K562 (cell line): ENCODE results near the gene ZNF750. TPM values are rescaled to one million over a fixed set of nuclear protein-coding genes. Genes with fewer than 3 reads are reported as not detected.

ENCODE experiments used
- ATAC-seq: fragments of 200-7000 bp; cut with Tn5 transposase; 3 replicates; pipeline ENCODE4 v1.9.1; 2020; ENCODE audit warnings: moderate library complexity
- BruUV-seq: library from RNA; stranded (reverse); fragments of 400-500 nt; replicated peaks from 2 replicates; lab custom pipeline; 2021; lab: Mats Ljungman, UMichigan
- CTCF ChIA-PET: fragments of 300-600 bp; formaldehyde crosslinking; extraction: SDS; loops from one replicate; lab custom pipeline; 2021; ENCODE audit warnings: low intra/inter-chr PET ratio; lab: Yijun Ruan, JAX
- POLR2A ChIA-PET: fragments of 300-600, 350-650 bp; sonication (Branson Sonifier 250); formaldehyde crosslinking; extraction: SDS; loops from one replicate; lab custom pipeline; 2021; ENCODE audit warnings: antibody characterized with exemption, inconsistent platforms; lab: Yijun Ruan, JAX
- DNase-seq, 4 experiments: peaks; one replicate each; pipeline versions ENCODE4 v3.0.0 to v3.0.0-alpha.2; 2011 to 2018; ENCODE audit warnings: low spot score in 3 of 4, mixed read lengths in 3 of 4; ENCODE audit errors: extremely low read depth in 1 of 4
- FAIRE-seq: peaks from 2 replicates; lab custom pipeline; 2011; peaks lifted over from hg19 to GRCh38; lab: Jason Lieb, UNC
- H2AFZ ChIP-seq: 2 replicates; pipeline ENCODE4 v1.6.0; 2011; ENCODE audit warnings: low read depth, low read length, control low read depth, inconsistent platforms
- H3K27ac ChIP-seq: fragments of 200-600 bp; 3 replicates; pipeline ENCODE4 v1.8.0; 2011; ENCODE audit warnings: low read depth, mild to moderate bottlenecking, control low read depth, inconsistent platforms, low read length, moderate library complexity, mixed read lengths; ENCODE audit errors: extremely low read depth
- H3K27me3 ChIP-seq, 2 experiments: fragments of 300-600 bp in 1 of 2; 2 replicates in 1 of 2; 3 replicates in 1 of 2; pipeline versions ENCODE4 v1.6.0 to v1.8.0; 2011; ENCODE audit warnings: inconsistent platforms in 2 of 2, low read length in 2 of 2, mild to moderate bottlenecking in 1 of 2, mixed read lengths in 1 of 2, moderate library complexity in 1 of 2; ENCODE audit not compliant: control insufficient read depth in 2 of 2, insufficient read depth in 2 of 2
- H3K36me3 ChIP-seq: fragments of 300-600 bp; 3 replicates; pipeline ENCODE4 v1.8.0; 2011; ENCODE audit warnings: mild to moderate bottlenecking, low read length, inconsistent platforms; ENCODE audit not compliant: control insufficient read depth, insufficient read depth
- H3K4me1 ChIP-seq, 2 experiments: fragments of 200-600 bp in 1 of 2; replicated peaks in 1 of 2; 2 replicates in 1 of 2; 3 replicates in 1 of 2; pipeline versions ENCODE4 v1.5.1 to v1.8.0; 2011; ENCODE audit warnings: inconsistent platforms in 2 of 2, low read length in 2 of 2, mild to moderate bottlenecking in 1 of 2, mixed read lengths in 1 of 2, moderate library complexity in 1 of 2; ENCODE audit not compliant: control insufficient read depth in 2 of 2, insufficient read depth in 2 of 2
- H3K4me2 ChIP-seq: 2 replicates; pipeline ENCODE4 v1.6.1; 2011; ENCODE audit warnings: low read length, control low read depth, inconsistent platforms, mixed read lengths; ENCODE audit not compliant: insufficient read depth
- H3K4me3 ChIP-seq: fragments of 200-600 bp; sonication (generic), shearing (Covaris generic); 2 replicates; pipeline ENCODE4 v1.5.1; 2016; ENCODE audit warnings: control low read depth, inconsistent platforms
- H3K79me2 ChIP-seq: fragments of 200-600 bp; 3 replicates; pipeline ENCODE4 v1.8.0; 2011; ENCODE audit warnings: low read length, inconsistent platforms; ENCODE audit not compliant: control insufficient read depth, insufficient read depth
- H3K9ac ChIP-seq, 2 experiments: 2 replicates each; pipeline versions ENCODE4 v1.6.0 to v1.6.1; 2011; ENCODE audit warnings: low read depth in 2 of 2, low read length in 2 of 2, control low read depth in 1 of 2, inconsistent platforms in 1 of 2, mild to moderate bottlenecking in 1 of 2, mixed read lengths in 1 of 2; ENCODE audit not compliant: insufficient read depth in 1 of 2
- H3K9me1 ChIP-seq: one replicate; pipeline ENCODE4 v1.6.0; 2011; ENCODE audit warnings: inconsistent platforms, mild to moderate bottlenecking, low read length, moderate library complexity; ENCODE audit not compliant: control insufficient read depth, insufficient read depth
- H3K9me3 ChIP-seq: replicated peaks from 2 replicates; pipeline ENCODE4 v1.5.1; 2011; ENCODE audit warnings: low read depth, low read length, inconsistent platforms; ENCODE audit not compliant: control insufficient read depth, insufficient read depth
- H4K20me1 ChIP-seq: replicated peaks from 2 replicates; pipeline ENCODE4 v1.6.1; 2011; ENCODE audit warnings: low read length, inconsistent platforms, mixed read lengths; ENCODE audit not compliant: control insufficient read depth, insufficient read depth
- ARID3A ChIP-seq: IDR thresholded peaks from 2 replicates; pipeline ENCODE4 v1.6.1; 2012; ENCODE audit warnings: low read depth, low read length, improper control_type of control experiment, borderline replicate concordance
- CEBPB ChIP-seq: fragments of 450-650 bp; IDR thresholded peaks from 2 replicates; pipeline ENCODE4 v1.6.1; 2016; ENCODE audit warnings: missing genetic modification characterization, missing compliant biosample characterization
- GABPB1 ChIP-seq: sonication (generic); formaldehyde crosslinking; IDR thresholded peaks from 2 replicates; pipeline ENCODE4 v1.8.0; 2022; ENCODE audit warnings: mild to moderate bottlenecking, missing genetic modification reagents
- GTF2F1 ChIP-seq: IDR thresholded peaks from 2 replicates; pipeline ENCODE4 v1.6.1; 2011; ENCODE audit warnings: low read depth, low read length, improper control_type of control experiment
- HDGF ChIP-seq: fragments of 450-650 bp; IDR thresholded peaks from 2 replicates; pipeline ENCODE4 v1.6.1; 2016
- KLF6 ChIP-seq: fragments of 250-450 bp; sonication (Bioruptor Pico); IDR thresholded peaks from 2 replicates; pipeline ENCODE4 v1.4.0; 2020; ENCODE audit warnings: mild to moderate bottlenecking, moderate library complexity, borderline replicate concordance
- PCBP2 ChIP-seq: fragments of 200-400 bp; formaldehyde crosslinking; IDR thresholded peaks from 2 replicates; pipeline ENCODE4 v1.6.1; 2018; ENCODE audit warnings: low read length, low read depth, mild to moderate bottlenecking, moderate library complexity; ENCODE audit not compliant: poor library complexity, severe bottlenecking
- PTBP1 ChIP-seq: fragments of 200-400 bp; formaldehyde crosslinking; IDR thresholded peaks from 2 replicates; pipeline ENCODE4 v1.6.1; 2017; ENCODE audit warnings: low read depth, low read length
- RBBP5 ChIP-seq: fragments of 200-600 bp; sonication (generic); IDR thresholded peaks from 2 replicates; pipeline ENCODE4 v1.6.1; 2012; ENCODE audit warnings: borderline replicate concordance, mild to moderate bottlenecking, low read length, control low read depth, inconsistent platforms; ENCODE audit not compliant: insufficient read depth, poor library complexity, severe bottlenecking
- SAP30 ChIP-seq: fragments of 200-600 bp; sonication (generic); IDR thresholded peaks from 2 replicates; pipeline ENCODE4 v1.6.1; 2012; ENCODE audit warnings: borderline replicate concordance, low read depth, mild to moderate bottlenecking, moderate library complexity, low read length, control low read depth, inconsistent platforms; ENCODE audit not compliant: insufficient read depth, poor library complexity, severe bottlenecking
- ZFX ChIP-seq: sonication (generic); formaldehyde crosslinking; IDR thresholded peaks from 2 replicates; pipeline ENCODE4 v1.8.0; 2022; ENCODE audit warnings: mild to moderate bottlenecking, missing genetic modification reagents, moderate library complexity
- ZNF766 ChIP-seq: fragments of 200-800 bp; sonication (Bioruptor generic); conservative IDR thresholded peaks from 2 replicates; pipeline ENCODE4 v1.6.1; 2016; ENCODE audit warnings: missing genetic modification characterization, missing compliant biosample characterization
- WGBS: fragments of 100-300 bp; shearing (Covaris generic); methylation state at CpG from one replicate; pipeline ENCODE4 v1.1.6; 2016; ENCODE audit warnings: low coverage, mixed read lengths; ENCODE audit not compliant: insufficient coverage; ENCODE audit errors: missing lambda C conversion rate; 5-methylcytosine and 5-hydroxymethylcytosine counted together
- in situ Hi-C: fragments of 300-500 bp; cut with MboI; formaldehyde crosslinking; loops from 4 replicates; pipeline ENCODE4 v1.15.0; 2018; ENCODE audit warnings: inconsistent platforms, mixed read lengths
- intact Hi-C: fragments of 100-400 bp; cut with micrococcal nuclease; formaldehyde crosslinking; loops from 2 replicates; pipeline ENCODE4 v1.14.2; 2022
- polyA plus RNA-seq, 8 experiments: library from polyadenylated mRNA; depleted of rRNA in 4 of 8; stranded (reverse) in 5 of 8; unstranded in 3 of 8; fragments of >200 nt; fragmentation: Nextera tagmentation in 2 of 8; fragmentation: Illumina TruSeq in 1 of 8; extraction: Ambion mirVana in 2 of 8; extraction: Trizol in 1 of 8; gene quantifications; 2 replicates each; pipeline versions ENCODE4 v1.2.1 to v1.2.3, GENCODE V29; 2011 to 2014; ENCODE audit warnings: inconsistent platforms in 1 of 8, missing spikeins in 1 of 8
- total RNA-seq, 7 experiments: library from RNA; depleted of rRNA in 6 of 7; stranded (reverse); fragments of >200 nt in 6 of 7; fragmentation: Illumina TruSeq in 2 of 7; extraction: Trizol in 2 of 7; gene quantifications; 2 replicates each; pipeline versions ENCODE4 v1.2.1 to v1.2.3, GENCODE V29; 2011 to 2021; ENCODE audit warnings: low replicate concordance in 1 of 7
- TF ChIP-seq, protein P1 (sequence below): fragments of 200-800 bp; sonication (Bioruptor generic); IDR thresholded peaks from 2 replicates; pipeline ENCODE4 v1.6.1; 2016; ENCODE audit warnings: missing genetic modification characterization, missing compliant biosample characterization

Gene ZNF750
- total and polyA plus RNA-seq, 9 of the 15 experiments (the other 6 are each of a cell fraction or from before 2014, with no cell fraction given) = not detected

- TF ChIP-seq, protein P1, sequence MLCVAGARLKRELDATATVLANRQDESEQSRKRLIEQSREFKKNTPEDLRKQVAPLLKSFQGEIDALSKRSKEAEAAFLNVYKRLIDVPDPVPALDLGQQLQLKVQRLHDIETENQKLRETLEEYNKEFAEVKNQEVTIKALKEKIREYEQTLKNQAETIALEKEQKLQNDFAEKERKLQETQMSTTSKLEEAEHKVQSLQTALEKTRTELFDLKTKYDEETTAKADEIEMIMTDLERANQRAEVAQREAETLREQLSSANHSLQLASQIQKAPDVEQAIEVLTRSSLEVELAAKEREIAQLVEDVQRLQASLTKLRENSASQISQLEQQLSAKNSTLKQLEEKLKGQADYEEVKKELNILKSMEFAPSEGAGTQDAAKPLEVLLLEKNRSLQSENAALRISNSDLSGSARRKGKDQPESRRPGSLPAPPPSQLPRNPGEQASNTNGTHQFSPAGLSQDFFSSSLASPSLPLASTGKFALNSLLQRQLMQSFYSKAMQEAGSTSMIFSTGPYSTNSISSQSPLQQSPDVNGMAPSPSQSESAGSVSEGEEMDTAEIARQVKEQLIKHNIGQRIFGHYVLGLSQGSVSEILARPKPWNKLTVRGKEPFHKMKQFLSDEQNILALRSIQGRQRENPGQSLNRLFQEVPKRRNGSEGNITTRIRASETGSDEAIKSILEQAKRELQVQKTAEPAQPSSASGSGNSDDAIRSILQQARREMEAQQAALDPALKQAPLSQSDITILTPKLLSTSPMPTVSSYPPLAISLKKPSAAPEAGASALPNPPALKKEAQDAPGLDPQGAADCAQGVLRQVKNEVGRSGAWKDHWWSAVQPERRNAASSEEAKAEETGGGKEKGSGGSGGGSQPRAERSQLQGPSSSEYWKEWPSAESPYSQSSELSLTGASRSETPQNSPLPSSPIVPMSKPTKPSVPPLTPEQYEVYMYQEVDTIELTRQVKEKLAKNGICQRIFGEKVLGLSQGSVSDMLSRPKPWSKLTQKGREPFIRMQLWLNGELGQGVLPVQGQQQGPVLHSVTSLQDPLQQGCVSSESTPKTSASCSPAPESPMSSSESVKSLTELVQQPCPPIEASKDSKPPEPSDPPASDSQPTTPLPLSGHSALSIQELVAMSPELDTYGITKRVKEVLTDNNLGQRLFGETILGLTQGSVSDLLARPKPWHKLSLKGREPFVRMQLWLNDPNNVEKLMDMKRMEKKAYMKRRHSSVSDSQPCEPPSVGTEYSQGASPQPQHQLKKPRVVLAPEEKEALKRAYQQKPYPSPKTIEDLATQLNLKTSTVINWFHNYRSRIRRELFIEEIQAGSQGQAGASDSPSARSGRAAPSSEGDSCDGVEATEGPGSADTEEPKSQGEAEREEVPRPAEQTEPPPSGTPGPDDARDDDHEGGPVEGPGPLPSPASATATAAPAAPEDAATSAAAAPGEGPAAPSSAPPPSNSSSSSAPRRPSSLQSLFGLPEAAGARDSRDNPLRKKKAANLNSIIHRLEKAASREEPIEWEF (CRISPR knock-in tag) = no peak
- no peak for TF ChIP-seq ZNF766 (CRISPR knock-in tag)
- no peak for TF ChIP-seq ZFX (CRISPR knock-in tag)
- TF ChIP-seq KLF6 (CRISPR knock-in tag) = no peak
- TF ChIP-seq, all 486 proteins: peak for 0
These were observed 2.2 kb upstream of the ZNF750 start (continued) for GRCh38 chr17:82841921-82842596.

GRCh38 chr17:82840431-82840831, 609 bp upstream of the ZNF750 start:
- H2AFZ ChIP-seq = no peak overlapping the region
- no peaks in the 10 kb centered on the region for H3K27me3 ChIP-seq
- CTCF ChIA-PET = no interaction called here
- H3K4me1 ChIP-seq = peaks cover 0 to 9% of the 10 kb centered on the region in 2 experiments; a peak in 2 of 5 replicates
- 88% methylated on average over 9 of the region's 12 CpGs for WGBS
- BruUV-seq = no TSS peak
- no peak overlapping the region for H3K27ac ChIP-seq
- H4K20me1 ChIP-seq = no peaks in the 10 kb centered on the region
- H3K4me2 ChIP-seq = no peak overlapping the region
- no peaks in the 10 kb centered on the region for H3K9me1 ChIP-seq
- DNase-seq (no peak), ATAC-seq (no peak), FAIRE-seq (no peak)
- POLR2A ChIA-PET = no interaction called here
- intact Hi-C loops = no loop called here
- in situ Hi-C loops = no loop called here
- H3K36me3 ChIP-seq = peaks cover 7% of the 10 kb centered on the region; the same call in 2 of the 3 replicates
- no peaks in the 10 kb centered on the region for H3K79me2 ChIP-seq
- H3K9ac ChIP-seq = peak overlapping the region in 1 of 2 experiments; percentile 28; a peak in 1 of 4 replicates
- H3K9me3 ChIP-seq = no peaks in the 10 kb centered on the region
- H3K4me3 ChIP-seq = no peak overlapping the region
- TF ChIP-seq PTBP1 (no peak), RBBP5 (no peak), GABPB1 (CRISPR knock-in tag) (no peak), CEBPB (tag) (no peak), SAP30 (no peak), PCBP2 (no peak), GTF2F1 (no peak), ARID3A (no peak), HDGF (no peak)
